ENCODE measurements around the gene AKT1S1. TPM values are rescaled to one million over a fixed set of nuclear protein-coding genes. Genes with fewer than 3 reads are reported as not detected.

Gene AKT1S1
- total and polyA plus RNA-seq, 2 of the 13 experiments (the other 11 are each of a cell fraction or from before 2014, with no cell fraction given), result 13.5 to 27.8 TPM

DNA sequence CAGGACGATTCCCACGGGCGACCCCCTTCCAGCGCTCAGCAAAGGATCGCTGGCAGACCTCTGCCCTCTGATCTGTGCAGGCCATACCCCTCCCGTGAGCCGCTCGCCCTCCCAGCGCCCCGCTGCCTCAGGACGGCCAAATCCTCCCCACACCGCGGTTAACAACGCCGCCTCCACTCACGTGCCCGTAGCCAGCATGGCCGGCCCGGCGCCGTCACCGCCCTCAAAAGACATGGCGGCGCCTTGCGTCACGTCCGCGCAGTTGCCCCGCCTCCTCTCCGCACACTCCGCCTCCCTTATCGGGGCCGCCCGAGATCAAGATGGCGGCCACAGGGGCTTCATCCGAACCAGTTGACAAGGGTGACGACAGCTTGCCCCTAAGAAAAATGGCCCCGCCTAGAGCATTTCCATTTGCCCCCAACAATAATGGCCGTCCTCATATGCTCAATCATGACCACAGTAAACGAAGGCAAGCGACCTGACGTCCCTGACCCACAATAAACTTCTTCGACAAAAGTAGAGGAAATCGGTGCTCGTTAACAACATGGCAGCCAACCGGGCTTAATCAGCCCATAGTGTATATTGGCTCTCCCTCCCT lies 634 bp downstream of the AKT1S1 start (continued):
- TF ChIP-seq TBX2 (CRISPR knock-in tag; IDR thresholded peaks at IDR 0.05; ENCODE audit: borderline replicate concordance) (peak; percentile 61; the same call in 1 of the 2 replicates), KLF11 (CRISPR knock-in tag; IDR thresholded peaks at IDR 0.05) (peak; percentile 56; the same call in 1 of the 2 replicates), BRCA1 (CRISPR knock-in tag; IDR thresholded peaks at IDR 0.05) (no peak), SMAD1 (CRISPR knock-in tag; IDR thresholded peaks at IDR 0.05; ENCODE audit: borderline replicate concordance, low read depth) (no peak), MXD1 (CRISPR knock-in tag; IDR thresholded peaks at IDR 0.05) (peak; percentile 56; the same call in 1 of the 2 replicates), HOXD1 (CRISPR knock-in tag; IDR thresholded peaks at IDR 0.05) (peak; percentile 22; the same call in 1 of the 2 replicates), ZNF878 (CRISPR knock-in tag; IDR thresholded peaks at IDR 0.05) (no peak), DNMT3B (CRISPR knock-in tag; conservative IDR thresholded peaks at IDR 0.05) (0 out of 2 replicates have a peak, but pooled peaks have one; percentile 23), GATAD1 (CRISPR knock-in tag; IDR thresholded peaks at IDR 0.05) (peak; percentile 79), ZNF83 (CRISPR knock-in tag; IDR thresholded peaks at IDR 0.05; ENCODE audit: borderline replicate concordance) (no peak), MTF2 (CRISPR knock-in tag; IDR thresholded peaks at IDR 0.05; ENCODE audit: borderline replicate concordance) (no peak), NR2F6 (IDR thresholded peaks at IDR 0.05) (no peak), NR2F6 (CRISPR knock-in tag; IDR thresholded peaks at IDR 0.05) (peak; percentile 27; the same call in 1 of the 2 replicates), ZNF768 (CRISPR knock-in tag; IDR thresholded peaks at IDR 0.05) (no peak; the same call in 1 of the 2 replicates), SP5 (CRISPR knock-in tag; IDR thresholded peaks at IDR 0.05; ENCODE audit: borderline replicate concordance, low read depth) (peak; percentile 92), ATM (IDR thresholded peaks at IDR 0.05; ENCODE audit: borderline replicate concordance) (no peak)
- TF ChIP-seq, protein P1, sequence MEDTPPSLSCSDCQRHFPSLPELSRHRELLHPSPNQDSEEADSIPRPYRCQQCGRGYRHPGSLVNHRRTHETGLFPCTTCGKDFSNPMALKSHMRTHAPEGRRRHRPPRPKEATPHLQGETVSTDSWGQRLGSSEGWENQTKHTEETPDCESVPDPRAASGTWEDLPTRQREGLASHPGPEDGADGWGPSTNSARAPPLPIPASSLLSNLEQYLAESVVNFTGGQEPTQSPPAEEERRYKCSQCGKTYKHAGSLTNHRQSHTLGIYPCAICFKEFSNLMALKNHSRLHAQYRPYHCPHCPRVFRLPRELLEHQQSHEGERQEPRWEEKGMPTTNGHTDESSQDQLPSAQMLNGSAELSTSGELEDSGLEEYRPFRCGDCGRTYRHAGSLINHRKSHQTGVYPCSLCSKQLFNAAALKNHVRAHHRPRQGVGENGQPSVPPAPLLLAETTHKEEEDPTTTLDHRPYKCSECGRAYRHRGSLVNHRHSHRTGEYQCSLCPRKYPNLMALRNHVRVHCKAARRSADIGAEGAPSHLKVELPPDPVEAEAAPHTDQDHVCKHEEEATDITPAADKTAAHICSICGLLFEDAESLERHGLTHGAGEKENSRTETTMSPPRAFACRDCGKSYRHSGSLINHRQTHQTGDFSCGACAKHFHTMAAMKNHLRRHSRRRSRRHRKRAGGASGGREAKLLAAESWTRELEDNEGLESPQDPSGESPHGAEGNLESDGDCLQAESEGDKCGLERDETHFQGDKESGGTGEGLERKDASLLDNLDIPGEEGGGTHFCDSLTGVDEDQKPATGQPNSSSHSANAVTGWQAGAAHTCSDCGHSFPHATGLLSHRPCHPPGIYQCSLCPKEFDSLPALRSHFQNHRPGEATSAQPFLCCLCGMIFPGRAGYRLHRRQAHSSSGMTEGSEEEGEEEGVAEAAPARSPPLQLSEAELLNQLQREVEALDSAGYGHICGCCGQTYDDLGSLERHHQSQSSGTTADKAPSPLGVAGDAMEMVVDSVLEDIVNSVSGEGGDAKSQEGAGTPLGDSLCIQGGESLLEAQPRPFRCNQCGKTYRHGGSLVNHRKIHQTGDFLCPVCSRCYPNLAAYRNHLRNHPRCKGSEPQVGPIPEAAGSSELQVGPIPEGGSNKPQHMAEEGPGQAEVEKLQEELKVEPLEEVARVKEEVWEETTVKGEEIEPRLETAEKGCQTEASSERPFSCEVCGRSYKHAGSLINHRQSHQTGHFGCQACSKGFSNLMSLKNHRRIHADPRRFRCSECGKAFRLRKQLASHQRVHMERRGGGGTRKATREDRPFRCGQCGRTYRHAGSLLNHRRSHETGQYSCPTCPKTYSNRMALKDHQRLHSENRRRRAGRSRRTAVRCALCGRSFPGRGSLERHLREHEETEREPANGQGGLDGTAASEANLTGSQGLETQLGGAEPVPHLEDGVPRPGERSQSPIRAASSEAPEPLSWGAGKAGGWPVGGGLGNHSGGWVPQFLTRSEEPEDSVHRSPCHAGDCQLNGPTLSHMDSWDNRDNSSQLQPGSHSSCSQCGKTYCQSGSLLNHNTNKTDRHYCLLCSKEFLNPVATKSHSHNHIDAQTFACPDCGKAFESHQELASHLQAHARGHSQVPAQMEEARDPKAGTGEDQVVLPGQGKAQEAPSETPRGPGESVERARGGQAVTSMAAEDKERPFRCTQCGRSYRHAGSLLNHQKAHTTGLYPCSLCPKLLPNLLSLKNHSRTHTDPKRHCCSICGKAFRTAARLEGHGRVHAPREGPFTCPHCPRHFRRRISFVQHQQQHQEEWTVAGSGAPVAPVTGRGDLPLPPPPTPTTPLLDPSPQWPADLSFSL (CRISPR knock-in tag; IDR thresholded peaks at IDR 0.05), result no peak
- TF ChIP-seq, protein P2, sequence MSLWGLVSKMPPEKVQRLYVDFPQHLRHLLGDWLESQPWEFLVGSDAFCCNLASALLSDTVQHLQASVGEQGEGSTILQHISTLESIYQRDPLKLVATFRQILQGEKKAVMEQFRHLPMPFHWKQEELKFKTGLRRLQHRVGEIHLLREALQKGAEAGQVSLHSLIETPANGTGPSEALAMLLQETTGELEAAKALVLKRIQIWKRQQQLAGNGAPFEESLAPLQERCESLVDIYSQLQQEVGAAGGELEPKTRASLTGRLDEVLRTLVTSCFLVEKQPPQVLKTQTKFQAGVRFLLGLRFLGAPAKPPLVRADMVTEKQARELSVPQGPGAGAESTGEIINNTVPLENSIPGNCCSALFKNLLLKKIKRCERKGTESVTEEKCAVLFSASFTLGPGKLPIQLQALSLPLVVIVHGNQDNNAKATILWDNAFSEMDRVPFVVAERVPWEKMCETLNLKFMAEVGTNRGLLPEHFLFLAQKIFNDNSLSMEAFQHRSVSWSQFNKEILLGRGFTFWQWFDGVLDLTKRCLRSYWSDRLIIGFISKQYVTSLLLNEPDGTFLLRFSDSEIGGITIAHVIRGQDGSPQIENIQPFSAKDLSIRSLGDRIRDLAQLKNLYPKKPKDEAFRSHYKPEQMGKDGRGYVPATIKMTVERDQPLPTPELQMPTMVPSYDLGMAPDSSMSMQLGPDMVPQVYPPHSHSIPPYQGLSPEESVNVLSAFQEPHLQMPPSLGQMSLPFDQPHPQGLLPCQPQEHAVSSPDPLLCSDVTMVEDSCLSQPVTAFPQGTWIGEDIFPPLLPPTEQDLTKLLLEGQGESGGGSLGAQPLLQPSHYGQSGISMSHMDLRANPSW (CRISPR knock-in tag; IDR thresholded peaks at IDR 0.05; ENCODE audit: borderline replicate concordance), result no peak
- TF ChIP-seq, protein P3, sequence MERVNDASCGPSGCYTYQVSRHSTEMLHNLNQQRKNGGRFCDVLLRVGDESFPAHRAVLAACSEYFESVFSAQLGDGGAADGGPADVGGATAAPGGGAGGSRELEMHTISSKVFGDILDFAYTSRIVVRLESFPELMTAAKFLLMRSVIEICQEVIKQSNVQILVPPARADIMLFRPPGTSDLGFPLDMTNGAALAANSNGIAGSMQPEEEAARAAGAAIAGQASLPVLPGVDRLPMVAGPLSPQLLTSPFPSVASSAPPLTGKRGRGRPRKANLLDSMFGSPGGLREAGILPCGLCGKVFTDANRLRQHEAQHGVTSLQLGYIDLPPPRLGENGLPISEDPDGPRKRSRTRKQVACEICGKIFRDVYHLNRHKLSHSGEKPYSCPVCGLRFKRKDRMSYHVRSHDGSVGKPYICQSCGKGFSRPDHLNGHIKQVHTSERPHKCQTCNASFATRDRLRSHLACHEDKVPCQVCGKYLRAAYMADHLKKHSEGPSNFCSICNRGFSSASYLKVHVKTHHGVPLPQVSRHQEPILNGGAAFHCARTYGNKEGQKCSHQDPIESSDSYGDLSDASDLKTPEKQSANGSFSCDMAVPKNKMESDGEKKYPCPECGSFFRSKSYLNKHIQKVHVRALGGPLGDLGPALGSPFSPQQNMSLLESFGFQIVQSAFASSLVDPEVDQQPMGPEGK (CRISPR knock-in tag; IDR thresholded peaks at IDR 0.05), result no peak; the same call in 1 of the 2 replicates
